ENCODE data around the gene CFAP57.

CFAP57 gene

DNA sequence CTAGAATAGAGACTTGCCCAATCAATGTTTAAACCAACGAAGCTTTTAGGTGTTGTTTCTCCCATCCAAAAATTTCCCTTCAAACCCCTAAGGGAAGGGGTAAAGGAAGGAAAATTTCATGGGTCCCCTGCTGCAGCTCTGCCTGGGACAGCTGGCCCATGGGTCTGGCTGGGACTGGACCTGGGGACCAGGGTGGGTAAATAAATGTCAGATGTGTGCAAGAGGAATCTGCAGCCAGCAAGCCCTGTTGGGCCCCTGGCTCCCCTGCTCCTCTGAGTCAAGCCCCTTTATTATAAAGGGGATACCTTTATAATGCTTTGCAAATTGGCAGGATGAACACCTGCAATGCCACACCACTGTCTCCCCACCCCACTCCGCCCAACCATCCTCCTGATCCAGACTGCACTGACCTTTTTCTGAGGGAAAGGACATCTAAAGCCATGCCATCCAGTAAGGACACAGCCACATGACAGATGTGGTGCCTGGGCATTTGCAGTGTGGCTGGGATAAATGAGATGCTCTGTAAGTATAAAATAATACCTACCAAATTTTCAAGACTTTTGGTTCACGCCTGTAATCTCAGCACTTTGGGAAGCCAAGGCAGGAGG lies 95.8 kb downstream of the CFAP57 start:
- no peak for DNase-seq (ENCODE audit: extremely low read depth, low read depth)
- TF ChIP-seq, protein P1, sequence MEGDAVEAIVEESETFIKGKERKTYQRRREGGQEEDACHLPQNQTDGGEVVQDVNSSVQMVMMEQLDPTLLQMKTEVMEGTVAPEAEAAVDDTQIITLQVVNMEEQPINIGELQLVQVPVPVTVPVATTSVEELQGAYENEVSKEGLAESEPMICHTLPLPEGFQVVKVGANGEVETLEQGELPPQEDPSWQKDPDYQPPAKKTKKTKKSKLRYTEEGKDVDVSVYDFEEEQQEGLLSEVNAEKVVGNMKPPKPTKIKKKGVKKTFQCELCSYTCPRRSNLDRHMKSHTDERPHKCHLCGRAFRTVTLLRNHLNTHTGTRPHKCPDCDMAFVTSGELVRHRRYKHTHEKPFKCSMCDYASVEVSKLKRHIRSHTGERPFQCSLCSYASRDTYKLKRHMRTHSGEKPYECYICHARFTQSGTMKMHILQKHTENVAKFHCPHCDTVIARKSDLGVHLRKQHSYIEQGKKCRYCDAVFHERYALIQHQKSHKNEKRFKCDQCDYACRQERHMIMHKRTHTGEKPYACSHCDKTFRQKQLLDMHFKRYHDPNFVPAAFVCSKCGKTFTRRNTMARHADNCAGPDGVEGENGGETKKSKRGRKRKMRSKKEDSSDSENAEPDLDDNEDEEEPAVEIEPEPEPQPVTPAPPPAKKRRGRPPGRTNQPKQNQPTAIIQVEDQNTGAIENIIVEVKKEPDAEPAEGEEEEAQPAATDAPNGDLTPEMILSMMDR (IDR thresholded peaks at IDR 0.05; ENCODE audit: low read depth, low read length, missing control alignments): no peak
- H3K4me3 ChIP-seq (replicated peaks; ENCODE audit: low read depth, low read length): no peak overlapping the region

DNA sequence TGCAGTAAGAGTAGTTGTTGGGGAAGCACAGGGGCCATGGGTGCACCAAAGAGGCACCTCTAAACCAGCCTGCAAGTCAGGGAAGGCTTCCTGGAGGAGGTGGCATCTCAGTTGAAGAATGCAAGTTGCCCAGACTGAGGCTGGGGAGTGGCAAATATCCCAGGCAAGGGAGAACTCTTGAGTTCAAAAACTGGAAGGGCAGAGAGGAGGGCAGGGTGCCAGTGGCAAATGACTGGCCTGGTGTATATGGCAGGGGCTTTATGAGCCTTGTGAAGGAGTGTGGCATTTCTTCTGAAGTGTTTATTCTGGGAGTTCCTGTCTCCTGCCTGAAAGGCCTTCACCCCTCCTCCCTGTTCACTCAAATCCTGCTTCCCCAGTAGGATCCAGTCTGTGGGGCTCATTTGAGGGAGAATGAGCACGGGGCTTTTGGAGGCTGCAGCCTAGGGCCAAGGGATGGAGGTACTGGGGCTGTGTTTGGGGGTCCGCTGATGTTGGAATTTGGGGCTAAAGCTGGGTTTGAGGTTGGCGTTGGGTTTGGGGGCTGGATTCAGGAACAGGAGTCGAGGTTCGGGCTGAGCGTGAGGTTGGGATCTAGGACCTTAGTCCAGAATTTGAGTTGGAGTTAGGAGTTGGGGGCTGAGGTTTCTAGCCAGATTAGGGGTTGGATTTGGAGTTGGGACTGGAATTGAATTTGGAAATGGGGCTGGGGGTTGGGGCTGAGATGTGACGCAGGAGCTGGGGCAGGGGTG lies 97.7 kb downstream of the CFAP57 start, which contains the start of gene TMEM125:
Gene TMEM125, plus strand, starts transcription at position 357 of the 749 bp plus-strand sequence. CDS start 2,740 bp downstream, outside the sequence.
- DNase-seq (ENCODE audit: extremely low read depth, low read depth): no peak
- TF ChIP-seq, protein P1 (IDR thresholded peaks at IDR 0.05; ENCODE audit: low read depth, low read length, missing control alignments): no peak
- no peak within 1 kb of the TSS for H3K4me3 ChIP-seq (replicated peaks; ENCODE audit: low read depth, low read length)

DNA sequence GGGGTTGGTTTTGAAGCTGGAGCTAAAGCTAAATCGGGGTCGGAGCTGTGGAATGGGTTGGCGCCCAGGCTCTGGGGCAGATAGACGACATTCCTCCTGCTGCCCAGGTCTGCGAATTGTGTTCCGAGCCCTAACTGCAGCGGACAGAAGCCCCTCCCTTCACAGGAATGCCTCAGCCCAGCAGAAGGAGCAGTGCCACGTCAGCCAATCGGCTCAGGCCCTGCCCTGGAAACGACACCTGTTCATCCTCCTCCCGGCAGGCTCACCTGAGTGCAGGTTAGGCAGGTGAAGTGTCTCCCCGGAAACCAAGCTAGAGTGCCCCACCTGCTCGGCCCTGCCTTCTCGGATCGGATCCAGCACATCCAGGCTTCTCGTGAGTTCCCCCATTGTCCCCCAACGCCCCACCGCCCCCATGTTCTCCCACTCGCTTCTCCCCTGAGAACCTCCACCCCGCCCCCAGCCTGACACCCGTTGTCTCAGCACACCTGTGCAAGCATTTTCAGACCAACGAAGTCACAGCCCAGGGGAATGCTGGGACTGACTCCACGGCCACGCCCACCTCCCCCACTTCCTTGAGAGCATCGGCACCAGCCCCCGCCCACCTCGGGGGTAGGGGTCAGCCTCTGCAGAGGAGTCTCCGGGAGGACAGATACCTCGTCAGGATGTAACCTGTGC lies 98.4 kb downstream of the CFAP57 start:
- H3K4me3 ChIP-seq (replicated peaks; ENCODE audit: low read depth, low read length): no peak overlapping the region
- DNase-seq (ENCODE audit: extremely low read depth, low read depth): no peak
- TF ChIP-seq, protein P1 (IDR thresholded peaks at IDR 0.05; ENCODE audit: low read depth, low read length, missing control alignments): no peak

DNA sequence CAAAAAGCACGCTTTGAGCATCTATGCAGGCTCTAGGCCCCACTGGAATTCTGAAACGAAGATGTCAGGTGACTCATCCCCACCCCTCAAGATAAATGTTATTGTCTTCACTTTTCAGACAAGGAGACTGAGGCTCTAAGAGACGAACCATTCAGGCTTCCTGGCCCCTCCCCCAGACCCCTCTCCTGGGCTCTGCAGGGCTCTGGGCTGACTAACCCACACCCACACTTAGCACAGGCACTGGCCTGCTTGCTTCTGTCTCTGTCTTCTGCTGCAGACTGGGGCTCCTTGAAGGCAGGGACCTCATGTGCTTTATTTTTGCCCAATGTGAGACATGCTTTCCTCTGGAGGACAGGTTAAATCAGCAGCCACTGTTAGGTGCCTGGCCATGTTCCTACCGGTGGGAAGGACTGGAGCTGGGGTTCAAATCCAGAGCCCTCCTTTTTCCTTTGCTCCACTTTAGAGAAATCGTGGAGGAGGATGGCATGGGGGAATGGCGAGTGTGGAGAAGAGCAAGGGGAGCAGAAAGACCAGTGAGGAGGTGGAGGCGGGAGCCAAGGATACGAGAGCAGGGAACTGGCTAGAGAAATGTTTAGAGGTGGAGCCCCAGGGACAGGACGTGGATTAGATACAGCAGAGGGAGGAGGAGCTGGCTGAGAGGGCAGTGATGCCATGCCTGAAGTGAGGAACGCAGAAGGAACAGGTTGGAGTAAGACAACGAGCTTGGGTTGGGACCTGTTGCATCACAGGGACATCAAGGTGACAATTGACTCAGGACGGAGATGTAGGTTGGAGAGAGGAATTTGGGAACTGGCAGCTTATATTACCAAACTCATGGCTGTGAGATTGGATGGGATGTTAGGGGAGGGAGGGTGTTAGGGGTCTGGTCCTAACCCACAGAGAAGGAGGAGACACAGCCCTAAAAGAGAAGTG lies 99.3 kb downstream of the CFAP57 start:
- H3K4me3 ChIP-seq (replicated peaks; ENCODE audit: low read depth, low read length): no peak overlapping the region

DNA sequence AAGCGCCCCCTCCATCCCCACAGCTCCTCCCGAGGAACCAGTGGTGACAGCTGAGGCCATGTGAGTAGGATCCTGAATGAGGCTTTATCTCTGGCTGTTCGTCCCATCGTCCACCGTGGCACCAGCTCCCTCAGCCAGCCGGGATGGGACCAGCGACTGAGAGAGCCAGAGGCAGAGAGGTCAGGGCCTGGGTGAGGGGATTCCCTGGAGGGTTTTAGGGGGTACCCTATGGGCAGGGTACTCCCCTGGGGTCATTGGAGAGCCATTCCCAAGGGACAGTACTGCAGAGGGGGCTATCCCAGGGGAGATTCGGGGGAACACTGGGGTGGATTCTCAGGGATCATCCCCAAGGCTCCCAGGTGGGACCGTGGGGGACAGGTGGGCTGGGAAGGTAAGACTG lies 100.0 kb downstream of the CFAP57 start:
- H3K4me3 ChIP-seq (replicated peaks; ENCODE audit: low read depth, low read length): no peak overlapping the region
- no peak for DNase-seq (ENCODE audit: extremely low read depth, low read depth)
- TF ChIP-seq, protein P1 (IDR thresholded peaks at IDR 0.05; ENCODE audit: low read depth, low read length, missing control alignments): no peak

More for the DNA sequence above, 99.3 kb downstream of the CFAP57 start:
- TF ChIP-seq, protein P1 (IDR thresholded peaks at IDR 0.05; ENCODE audit: low read depth, low read length, missing control alignments): no peak
- DNase-seq (ENCODE audit: extremely low read depth, low read depth): no peak
